GM21737 (cell line): Measurements from ENCODE around the gene KSR1.
A peak's percentile ranks its signal among the peaks of the same experiment; 100 is the strongest.
"Not testable (repeated sequence)": the region's sequence is repeated elsewhere in the genome, so short reads cannot be mapped to it uniquely, and the experiment has no call there.

ENCODE experiments used
- ATAC-seq: cut with Tn5 transposase; IDR thresholded peaks from one replicate; pipeline ENCODE4 v1.9.1; 2021; ENCODE audit warnings: mild to moderate bottlenecking, moderate library complexity; ENCODE audit not compliant: unreplicated experiment

KSR1 gene

GRCh38 chr17:27452828-27453227 is 3.4 kb upstream of the KSR1 start:
- ATAC-seq, result no peak

- no peak for ATAC-seq
Measured at GRCh38 chr17:27453471-27453870, 2.8 kb upstream of the KSR1 start.

- ATAC-seq, result no peak
Measured at GRCh38 chr17:27454089-27454488, 2.2 kb upstream of the KSR1 start.

- ATAC-seq, result no peak
Measured at GRCh38 chr17:27455236-27455913, 873 bp upstream of the KSR1 start.

GRCh38 chr17:27456681-27457359 is 572 bp downstream of the KSR1 start:
- no peak for ATAC-seq

- ATAC-seq, result no peak
Measured at GRCh38 chr17:27457360-27457715, 1.1 kb downstream of the KSR1 start.

- no peak for ATAC-seq
Measured at GRCh38 chr17:27457731-27458523, 1.7 kb downstream of the KSR1 start.

- ATAC-seq, result no peak
Measured at GRCh38 chr17:27458524-27458908, 2.3 kb downstream of the KSR1 start.

GRCh38 chr17:27459433-27459832 is 3.2 kb downstream of the KSR1 start:
- ATAC-seq, result no peak

- no peak for ATAC-seq
Measured at GRCh38 chr17:27460196-27460725, 4.0 kb downstream of the KSR1 start.

- ATAC-seq, result no peak
Measured at GRCh38 chr17:27461192-27461859, 5.1 kb downstream of the KSR1 start.

- ATAC-seq, result no peak
Measured at GRCh38 chr17:27462149-27462548, 5.9 kb downstream of the KSR1 start.

GRCh38 chr17:27462714-27463113 is 6.5 kb downstream of the KSR1 start:
- ATAC-seq, result no peak

- ATAC-seq, result no peak
Measured at GRCh38 chr17:27463235-27463677, 7.0 kb downstream of the KSR1 start.

- not testable (repeated sequence) for ATAC-seq
Measured at GRCh38 chr17:27464019-27464418, 7.8 kb downstream of the KSR1 start.

- no peak for ATAC-seq
Measured at GRCh38 chr17:27464431-27464830, 8.2 kb downstream of the KSR1 start.

GRCh38 chr17:27465875-27466274 is 9.6 kb downstream of the KSR1 start:
- ATAC-seq, result not testable (repeated sequence)

GRCh38 chr17:27466376-27466742 is 10.1 kb downstream of the KSR1 start:
- peak; percentile 14 for ATAC-seq

- ATAC-seq, result peak; percentile 61
Measured at GRCh38 chr17:27466743-27467375, 10.6 kb downstream of the KSR1 start.

- ATAC-seq, result no peak
Measured at GRCh38 chr17:27469256-27469655, 13.0 kb downstream of the KSR1 start.
